ENCODE data around the gene ANGPT4. TPM values are rescaled to one million over a fixed set of nuclear protein-coding genes. Genes with fewer than 3 reads are reported as not detected.
A peak's percentile ranks its signal among the peaks of the same experiment; 100 is the strongest.

ANGPT4 gene
- total and polyA plus RNA-seq, 9 of the 15 experiments (the other 6 are each of a cell fraction or from before 2014, with no cell fraction given), result not detected

DNA sequence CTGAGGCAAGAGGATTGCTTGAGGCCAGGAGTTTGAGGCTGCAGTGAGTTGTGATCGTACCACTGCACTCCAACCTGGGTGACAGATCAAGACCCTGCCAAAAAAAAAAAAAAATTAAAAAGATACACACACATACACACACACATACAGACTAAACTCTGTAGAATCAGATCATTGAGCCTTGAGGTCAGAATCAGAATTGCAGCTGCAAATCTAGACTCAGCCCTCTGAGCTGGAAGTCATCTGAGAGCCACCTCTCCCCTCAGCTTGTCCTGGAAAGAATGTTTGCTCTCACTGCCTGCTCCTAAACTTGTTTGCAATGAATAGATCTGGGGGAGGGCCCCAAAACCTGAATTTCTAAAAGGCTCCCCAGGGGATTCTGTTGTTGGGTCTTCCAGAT lies 41.4 kb upstream of the ANGPT4 start:
- Histone ChIP-seq H3K9ac (ENCODE audit: insufficient read depth in 1 of 2, low read depth in 2 of 2, low read length in 2 of 2) (no peak overlapping the region), H3K36me3 (ENCODE audit: control insufficient read depth, insufficient read depth, low read length) (no peaks in the 10 kb centered on the region), H4K20me1 (replicated peaks; ENCODE audit: control insufficient read depth, insufficient read depth, low read length) (no peaks in the 10 kb centered on the region), H2AFZ (ENCODE audit: low read depth, low read length) (no peak overlapping the region), H3K27ac (ENCODE audit: extremely low read depth, low read depth, low read length) (no peak overlapping the region), H3K27me3 (ENCODE audit: control insufficient read depth in 2 of 2, insufficient read depth in 2 of 2, low read length in 2 of 2) (peaks cover 9 to 59% of the 10 kb centered on the region in 2 experiments), H3K4me1 (replicated peaks in 1 of 2; ENCODE audit: control insufficient read depth in 2 of 2, insufficient read depth in 2 of 2, low read length in 2 of 2) (peaks cover 0 to 9% of the 10 kb centered on the region in 2 experiments; a peak in 2 of 5 replicates), H3K4me3 (no peak overlapping the region), H3K9me3 (replicated peaks; ENCODE audit: control insufficient read depth, insufficient read depth, low read depth, low read length) (no peaks in the 10 kb centered on the region), H3K9me1 (ENCODE audit: control insufficient read depth, insufficient read depth, low read length) (no peaks in the 10 kb centered on the region), H3K79me2 (ENCODE audit: control insufficient read depth, insufficient read depth, low read length) (no peaks in the 10 kb centered on the region), H3K4me2 (ENCODE audit: insufficient read depth, low read length) (no peak overlapping the region)
- FAIRE-seq, result no peak
- no TSS peak for BruUV-seq (replicated peaks)
- DNase-seq (ENCODE audit: extremely low read depth in 1 of 4, low spot score in 3 of 4), result peak in 1 of 4 experiments; percentile 13
- WGBS (ENCODE audit: insufficient coverage, low coverage, missing lambda C conversion rate), result no CpG with 5 or more reads among the region's 1 CpG
- intact Hi-C loops (cut with micrococcal nuclease) (no loop called here), in situ Hi-C loops (cut with MboI) (no loop called here)
- POLR2A ChIA-PET, result no interaction called here
- CTCF ChIA-PET (ENCODE audit: low intra/inter-chr PET ratio), result interaction anchor here (0.6 kb wide), 1 partner anchor 119 kb away, joined by 3 read pairs; no protein-coding TSS in a partner anchor
- no peak for ATAC-seq
- TF ChIP-seq ZNF274 (IDR thresholded peaks at IDR 0.05; ENCODE audit: borderline replicate concordance, low read depth, low read length), result no peak
- no peak for TF ChIP-seq XRCC3 (IDR thresholded peaks at IDR 0.05)
- no peak for TF ChIP-seq ZNF354B (CRISPR knock-in tag; IDR thresholded peaks at IDR 0.05)
- TF ChIP-seq, protein P1, sequence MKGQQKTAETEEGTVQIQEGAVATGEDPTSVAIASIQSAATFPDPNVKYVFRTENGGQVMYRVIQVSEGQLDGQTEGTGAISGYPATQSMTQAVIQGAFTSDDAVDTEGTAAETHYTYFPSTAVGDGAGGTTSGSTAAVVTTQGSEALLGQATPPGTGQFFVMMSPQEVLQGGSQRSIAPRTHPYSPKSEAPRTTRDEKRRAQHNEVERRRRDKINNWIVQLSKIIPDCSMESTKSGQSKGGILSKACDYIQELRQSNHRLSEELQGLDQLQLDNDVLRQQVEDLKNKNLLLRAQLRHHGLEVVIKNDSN (CRISPR knock-in tag; IDR thresholded peaks at IDR 0.05), result no peak
- TF ChIP-seq, protein P2, sequence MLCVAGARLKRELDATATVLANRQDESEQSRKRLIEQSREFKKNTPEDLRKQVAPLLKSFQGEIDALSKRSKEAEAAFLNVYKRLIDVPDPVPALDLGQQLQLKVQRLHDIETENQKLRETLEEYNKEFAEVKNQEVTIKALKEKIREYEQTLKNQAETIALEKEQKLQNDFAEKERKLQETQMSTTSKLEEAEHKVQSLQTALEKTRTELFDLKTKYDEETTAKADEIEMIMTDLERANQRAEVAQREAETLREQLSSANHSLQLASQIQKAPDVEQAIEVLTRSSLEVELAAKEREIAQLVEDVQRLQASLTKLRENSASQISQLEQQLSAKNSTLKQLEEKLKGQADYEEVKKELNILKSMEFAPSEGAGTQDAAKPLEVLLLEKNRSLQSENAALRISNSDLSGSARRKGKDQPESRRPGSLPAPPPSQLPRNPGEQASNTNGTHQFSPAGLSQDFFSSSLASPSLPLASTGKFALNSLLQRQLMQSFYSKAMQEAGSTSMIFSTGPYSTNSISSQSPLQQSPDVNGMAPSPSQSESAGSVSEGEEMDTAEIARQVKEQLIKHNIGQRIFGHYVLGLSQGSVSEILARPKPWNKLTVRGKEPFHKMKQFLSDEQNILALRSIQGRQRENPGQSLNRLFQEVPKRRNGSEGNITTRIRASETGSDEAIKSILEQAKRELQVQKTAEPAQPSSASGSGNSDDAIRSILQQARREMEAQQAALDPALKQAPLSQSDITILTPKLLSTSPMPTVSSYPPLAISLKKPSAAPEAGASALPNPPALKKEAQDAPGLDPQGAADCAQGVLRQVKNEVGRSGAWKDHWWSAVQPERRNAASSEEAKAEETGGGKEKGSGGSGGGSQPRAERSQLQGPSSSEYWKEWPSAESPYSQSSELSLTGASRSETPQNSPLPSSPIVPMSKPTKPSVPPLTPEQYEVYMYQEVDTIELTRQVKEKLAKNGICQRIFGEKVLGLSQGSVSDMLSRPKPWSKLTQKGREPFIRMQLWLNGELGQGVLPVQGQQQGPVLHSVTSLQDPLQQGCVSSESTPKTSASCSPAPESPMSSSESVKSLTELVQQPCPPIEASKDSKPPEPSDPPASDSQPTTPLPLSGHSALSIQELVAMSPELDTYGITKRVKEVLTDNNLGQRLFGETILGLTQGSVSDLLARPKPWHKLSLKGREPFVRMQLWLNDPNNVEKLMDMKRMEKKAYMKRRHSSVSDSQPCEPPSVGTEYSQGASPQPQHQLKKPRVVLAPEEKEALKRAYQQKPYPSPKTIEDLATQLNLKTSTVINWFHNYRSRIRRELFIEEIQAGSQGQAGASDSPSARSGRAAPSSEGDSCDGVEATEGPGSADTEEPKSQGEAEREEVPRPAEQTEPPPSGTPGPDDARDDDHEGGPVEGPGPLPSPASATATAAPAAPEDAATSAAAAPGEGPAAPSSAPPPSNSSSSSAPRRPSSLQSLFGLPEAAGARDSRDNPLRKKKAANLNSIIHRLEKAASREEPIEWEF (CRISPR knock-in tag; IDR thresholded peaks at IDR 0.05), result no peak
- TF ChIP-seq ZBTB7A (IDR thresholded peaks at IDR 0.05; ENCODE audit: borderline replicate concordance, control insufficient read depth, low read depth, low read length), result no peak
- no peak for TF ChIP-seq MEF2A (IDR thresholded peaks at IDR 0.05; ENCODE audit: control insufficient read depth, low read depth, low read length)
- no peak for TF ChIP-seq NCOA4 (IDR thresholded peaks at IDR 0.05; ENCODE audit: partially characterized antibody)
- TF ChIP-seq FOXP1 (CRISPR knock-in tag; IDR thresholded peaks at IDR 0.05), result no peak
- no peak for TF ChIP-seq HCFC1 (IDR thresholded peaks at IDR 0.05; ENCODE audit: low read depth, low read length)
- TF ChIP-seq, protein P3, sequence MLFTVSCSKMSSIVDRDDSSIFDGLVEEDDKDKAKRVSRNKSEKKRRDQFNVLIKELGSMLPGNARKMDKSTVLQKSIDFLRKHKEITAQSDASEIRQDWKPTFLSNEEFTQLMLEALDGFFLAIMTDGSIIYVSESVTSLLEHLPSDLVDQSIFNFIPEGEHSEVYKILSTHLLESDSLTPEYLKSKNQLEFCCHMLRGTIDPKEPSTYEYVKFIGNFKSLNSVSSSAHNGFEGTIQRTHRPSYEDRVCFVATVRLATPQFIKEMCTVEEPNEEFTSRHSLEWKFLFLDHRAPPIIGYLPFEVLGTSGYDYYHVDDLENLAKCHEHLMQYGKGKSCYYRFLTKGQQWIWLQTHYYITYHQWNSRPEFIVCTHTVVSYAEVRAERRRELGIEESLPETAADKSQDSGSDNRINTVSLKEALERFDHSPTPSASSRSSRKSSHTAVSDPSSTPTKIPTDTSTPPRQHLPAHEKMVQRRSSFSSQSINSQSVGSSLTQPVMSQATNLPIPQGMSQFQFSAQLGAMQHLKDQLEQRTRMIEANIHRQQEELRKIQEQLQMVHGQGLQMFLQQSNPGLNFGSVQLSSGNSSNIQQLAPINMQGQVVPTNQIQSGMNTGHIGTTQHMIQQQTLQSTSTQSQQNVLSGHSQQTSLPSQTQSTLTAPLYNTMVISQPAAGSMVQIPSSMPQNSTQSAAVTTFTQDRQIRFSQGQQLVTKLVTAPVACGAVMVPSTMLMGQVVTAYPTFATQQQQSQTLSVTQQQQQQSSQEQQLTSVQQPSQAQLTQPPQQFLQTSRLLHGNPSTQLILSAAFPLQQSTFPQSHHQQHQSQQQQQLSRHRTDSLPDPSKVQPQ (CRISPR knock-in tag; IDR thresholded peaks at IDR 0.05; ENCODE audit: borderline replicate concordance), result no peak
- TF ChIP-seq CHCHD3 (CRISPR knock-in tag; IDR thresholded peaks at IDR 0.05), result no peak
- TF ChIP-seq HOXB6 (CRISPR knock-in tag; IDR thresholded peaks at IDR 0.05; ENCODE audit: borderline replicate concordance), result no peak

All from K562 (cell line).